OCI-M2 (cell line): ENCODE measurements around the gene SYP.
"Not testable (repeated sequence)": the region's sequence is repeated elsewhere in the genome, so short reads cannot be mapped to it uniquely, and the experiment has no call there.

Source experiments
- DNase-seq: peaks from one replicate; lab custom pipeline; 2025; ENCODE audit not compliant: unreplicated experiment; lab: John Stamatoyannopoulos, UW

Gene SYP

DNA sequence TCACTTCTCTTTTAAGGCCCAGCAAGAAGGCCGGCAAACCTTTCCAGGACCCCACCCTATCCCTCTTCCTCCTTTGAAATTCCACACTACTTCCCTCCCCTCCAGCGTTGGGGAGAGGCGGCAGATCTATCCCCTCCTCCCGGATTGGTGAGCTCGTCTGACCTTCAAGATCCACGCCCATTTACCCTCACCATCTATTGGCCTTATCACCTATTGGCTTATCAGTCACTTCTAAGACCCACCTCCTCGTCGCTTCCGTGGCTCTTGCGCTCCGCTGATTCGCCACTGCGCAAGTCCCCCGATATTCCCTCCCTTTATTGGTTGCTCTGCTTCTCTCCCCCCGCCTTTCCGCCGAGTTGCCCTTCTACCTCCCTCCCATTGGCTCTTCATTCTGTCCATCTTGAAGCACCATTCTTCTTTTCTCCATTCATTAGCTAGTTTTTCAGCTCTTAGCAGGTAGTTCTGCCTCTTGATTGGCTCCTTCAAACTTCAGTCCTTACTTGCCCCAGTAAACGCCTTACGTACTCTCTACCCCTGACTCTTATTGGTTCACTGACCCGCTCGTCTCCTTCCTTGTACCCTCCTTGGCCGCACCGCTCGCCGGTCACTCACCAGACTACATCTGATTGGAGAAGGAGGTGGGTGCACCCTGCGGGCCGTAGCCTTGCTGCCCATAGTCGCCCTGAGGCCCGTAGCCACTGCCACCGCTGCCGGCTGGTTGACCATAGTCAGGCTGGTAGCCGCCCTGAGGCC, 9.0 kb downstream of the SYP start:
- DNase-seq = peak; percentile 97

DNA sequence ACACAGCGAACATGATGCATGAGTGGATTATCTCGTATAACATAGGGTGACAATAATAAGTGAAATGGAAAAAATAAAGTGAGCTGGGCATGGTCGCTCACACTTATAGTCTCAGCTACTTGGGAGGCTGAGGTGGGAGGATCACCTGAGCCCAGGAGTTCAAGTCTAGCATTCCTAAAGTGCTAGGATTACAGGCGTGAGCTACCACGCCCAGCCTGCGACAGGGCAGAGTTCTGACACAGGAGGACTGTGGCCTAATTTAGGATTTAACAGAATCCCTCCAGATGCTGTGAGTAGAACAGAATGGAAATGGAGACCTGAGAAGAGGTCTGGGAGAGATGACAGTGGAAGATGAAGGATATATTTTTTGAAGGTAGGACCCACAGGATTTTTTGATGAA, 10.4 kb downstream of the SYP start:
- DNase-seq = no peak

DNA sequence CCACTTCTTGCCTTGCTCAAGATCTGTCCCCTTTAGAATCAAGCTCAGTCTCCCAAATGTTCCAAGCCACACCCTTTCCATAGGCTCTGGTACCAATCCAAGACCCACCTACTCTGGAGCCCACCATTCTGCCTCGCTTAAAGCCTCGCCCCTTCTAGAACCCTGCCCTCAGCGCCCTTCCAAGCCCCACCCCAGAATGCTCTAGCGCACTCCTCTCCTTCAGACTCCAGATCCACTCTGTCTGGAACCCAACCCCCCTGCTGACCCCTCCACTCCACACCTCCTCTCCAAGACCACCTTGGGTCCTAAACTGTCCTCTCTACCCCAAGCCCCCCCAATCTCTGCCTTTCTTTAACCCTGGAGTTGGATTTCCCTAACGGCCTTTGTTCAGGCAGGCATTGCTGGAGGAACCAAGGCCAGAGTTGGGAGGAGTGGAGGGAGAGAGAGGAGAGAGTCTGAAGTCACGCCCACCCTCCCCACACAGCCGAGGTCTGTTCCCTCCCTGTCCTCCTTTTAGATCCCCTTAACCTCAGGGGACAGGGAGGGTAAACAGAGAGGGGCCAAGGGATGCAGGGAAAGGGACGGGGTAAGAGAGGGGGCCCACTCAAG, 11.4 kb downstream of the SYP start:
- DNase-seq = no peak

DNA sequence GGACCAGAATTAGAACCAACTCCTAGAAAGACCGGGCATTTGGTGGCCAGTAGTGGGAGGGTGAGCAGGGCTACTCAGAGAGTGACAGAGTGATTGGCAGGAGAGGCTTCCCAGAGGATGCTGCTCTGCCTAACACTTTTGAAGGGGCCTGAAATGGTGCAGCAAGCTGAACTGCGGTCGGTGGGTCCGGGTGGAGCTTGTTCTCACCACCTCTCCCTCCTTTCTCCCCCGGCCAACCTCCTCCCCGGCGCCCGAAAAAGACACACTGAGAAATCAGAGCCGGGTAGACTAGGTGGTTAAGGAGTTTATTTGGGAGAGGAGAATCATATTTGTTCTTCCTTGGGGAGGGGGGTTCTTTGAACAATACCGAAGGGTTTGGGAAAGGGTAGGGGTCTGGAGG, 12.5 kb downstream of the SYP start:
- no peak for DNase-seq

DNA sequence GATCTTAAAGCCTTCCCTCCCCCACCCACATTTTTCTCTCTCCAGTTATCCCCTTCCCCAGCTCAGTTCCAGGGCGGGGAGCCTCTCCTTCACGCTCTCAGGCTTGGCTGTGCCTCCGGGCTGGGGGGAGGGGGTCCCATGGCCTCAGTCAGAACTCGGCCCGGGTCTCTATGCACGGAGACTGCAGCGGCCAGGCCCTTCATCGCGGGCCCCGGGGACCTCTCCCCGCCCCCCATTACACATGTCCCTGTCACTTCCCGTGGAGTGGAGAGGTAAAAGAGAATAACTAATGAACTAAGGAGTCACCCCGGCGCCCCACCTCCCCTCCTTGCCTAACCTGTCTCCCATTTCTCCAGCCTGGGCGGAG, 13.0 kb downstream of the SYP start:
- no peak for DNase-seq

DNA sequence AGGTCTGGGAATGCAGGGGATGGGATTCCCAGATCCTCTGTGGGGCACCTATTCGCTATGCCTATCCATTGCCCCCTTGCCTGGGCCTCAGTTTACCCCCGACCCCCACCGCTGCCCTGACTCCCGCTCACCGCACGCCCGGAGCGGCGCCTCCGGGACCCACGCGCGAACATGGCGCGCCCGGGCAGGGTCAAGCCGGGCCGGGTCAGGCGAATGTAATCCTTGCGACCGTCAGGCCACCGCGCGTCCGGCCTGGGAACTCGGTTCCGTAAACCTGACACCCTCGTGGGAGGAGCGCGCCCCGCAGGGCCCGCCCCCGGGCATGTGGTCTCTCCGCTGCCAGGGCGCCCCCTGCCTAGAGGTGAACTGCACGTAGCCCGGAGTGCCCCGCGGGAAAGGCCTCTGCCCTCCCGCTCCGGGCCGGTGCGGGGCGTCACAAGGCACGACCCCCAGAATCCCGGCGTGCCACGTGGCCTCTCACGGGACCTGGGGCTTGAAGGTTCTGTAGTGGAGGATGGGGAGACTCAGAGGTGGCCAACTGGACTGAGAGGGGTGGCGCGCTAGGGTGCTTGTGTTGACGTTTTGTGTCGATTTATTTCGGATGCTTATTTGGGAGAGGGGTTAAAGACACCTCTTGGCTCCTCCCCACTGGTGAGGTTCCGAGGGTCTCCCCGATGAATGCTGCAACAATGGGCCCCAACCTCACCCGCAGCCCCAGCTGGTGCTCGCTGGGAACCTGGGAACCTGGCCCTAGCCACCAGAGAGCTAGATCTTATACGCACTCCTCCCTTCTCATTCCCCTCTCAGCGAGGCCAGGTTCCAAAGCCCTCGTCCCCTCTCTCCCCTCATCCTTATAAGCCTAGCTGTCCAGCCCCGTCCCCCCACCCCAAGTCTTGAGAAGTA, 13.6 kb downstream of the SYP start, which contains the start of gene PRICKLE3:
Gene PRICKLE3 (minus strand): TSS at position 249 of the 903 bp plus-strand sequence. CDS start 76 bp downstream, at position 173.
- no peak for DNase-seq

DNA sequence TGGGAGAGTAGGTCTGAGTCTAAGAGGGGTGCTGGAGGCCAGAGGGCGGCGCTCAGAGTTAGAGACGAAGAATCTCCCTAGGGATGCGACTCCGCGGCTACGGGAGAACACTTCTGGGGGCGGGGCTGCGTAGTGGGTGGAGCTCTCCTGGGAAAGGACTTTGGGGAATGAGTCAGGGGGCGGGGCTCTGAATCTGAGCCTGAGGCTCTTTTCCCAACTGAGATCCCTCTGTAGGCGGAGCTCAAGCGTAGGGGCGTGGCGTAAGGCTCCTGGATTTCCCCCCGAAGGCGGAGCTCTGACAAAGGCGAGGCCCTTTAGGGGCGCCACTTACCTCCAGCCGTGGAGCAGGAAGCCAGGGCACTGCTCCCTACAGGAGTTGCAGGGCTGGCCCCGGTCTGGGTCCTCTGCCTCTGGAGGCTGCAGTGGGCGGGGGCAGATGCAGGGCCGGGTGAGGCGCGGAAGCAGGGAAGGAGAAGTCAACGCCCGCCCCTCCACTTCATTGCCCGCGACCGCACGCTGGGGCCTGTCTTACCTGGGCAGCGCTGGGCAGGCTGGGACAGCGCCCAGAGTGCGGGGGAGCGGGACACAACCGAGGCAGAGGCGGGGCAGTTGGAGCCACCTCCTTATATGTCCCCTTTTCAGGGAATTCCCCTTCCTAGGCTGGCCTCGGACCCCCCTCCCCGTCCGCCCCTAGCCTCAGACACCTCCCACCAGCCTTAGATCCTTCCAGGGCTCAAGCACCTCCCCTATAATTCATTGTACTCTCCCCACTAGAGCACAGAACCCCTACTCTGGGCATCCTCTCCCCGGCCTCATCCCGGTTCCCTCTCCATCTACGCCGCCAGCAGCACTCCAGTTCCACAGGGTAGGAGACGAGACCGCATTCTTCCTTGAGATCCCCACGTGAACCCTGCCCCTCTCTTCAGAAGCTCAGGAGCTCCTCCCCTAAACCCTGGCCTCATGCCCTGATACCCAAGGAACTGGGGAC, 15.4 kb downstream of the SYP start:
- no peak for DNase-seq

DNA sequence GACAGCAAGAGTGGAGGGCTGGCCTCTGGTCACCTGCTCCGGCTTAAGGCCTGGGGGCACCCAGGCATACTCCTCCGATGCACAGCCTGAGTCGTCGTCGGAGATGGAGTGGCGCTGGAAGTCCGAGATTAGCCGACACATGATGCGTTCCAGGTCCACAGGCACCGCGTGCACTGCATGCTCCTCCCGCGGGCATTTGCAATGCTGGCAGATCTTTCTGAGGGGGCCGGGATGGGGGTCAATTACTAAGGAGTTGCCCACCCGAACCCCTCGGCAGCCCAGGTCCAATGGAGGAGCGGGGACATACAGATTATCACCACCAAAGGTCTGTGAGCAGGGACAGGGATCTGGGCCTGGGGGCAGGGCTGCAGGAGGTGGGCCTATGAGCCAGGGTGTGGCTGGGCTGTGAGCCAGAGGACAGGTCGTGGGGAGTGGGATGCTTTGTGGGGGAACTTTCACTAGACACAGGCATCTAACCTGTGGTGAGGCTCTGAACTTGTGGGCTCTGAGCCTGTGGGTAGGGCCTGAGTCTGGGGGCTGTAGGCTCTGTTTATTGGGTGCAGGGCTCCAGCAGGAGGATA, 16.2 kb downstream of the SYP start:
- DNase-seq = no peak

DNA sequence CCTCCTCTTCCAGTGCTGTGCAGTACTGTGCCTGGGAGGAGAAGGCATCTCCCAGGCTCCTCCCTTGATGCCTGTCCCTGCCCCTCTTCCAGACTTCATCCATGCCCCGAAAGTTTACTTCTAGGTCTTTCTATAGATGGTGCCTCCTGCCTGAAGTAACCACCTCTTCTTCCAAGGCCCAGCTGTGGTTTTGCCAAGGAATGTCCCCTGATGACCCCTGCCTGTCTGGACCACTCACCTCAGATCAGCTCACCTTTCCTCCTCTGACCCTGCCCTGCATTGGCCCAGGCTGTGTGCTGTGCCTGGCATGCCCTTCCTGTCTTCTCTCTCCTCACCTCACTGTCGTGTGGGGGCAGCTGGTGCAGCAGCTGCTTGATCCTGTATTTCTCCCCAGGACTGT, 20.6 kb downstream of the SYP start:
- DNase-seq = no peak

DNA sequence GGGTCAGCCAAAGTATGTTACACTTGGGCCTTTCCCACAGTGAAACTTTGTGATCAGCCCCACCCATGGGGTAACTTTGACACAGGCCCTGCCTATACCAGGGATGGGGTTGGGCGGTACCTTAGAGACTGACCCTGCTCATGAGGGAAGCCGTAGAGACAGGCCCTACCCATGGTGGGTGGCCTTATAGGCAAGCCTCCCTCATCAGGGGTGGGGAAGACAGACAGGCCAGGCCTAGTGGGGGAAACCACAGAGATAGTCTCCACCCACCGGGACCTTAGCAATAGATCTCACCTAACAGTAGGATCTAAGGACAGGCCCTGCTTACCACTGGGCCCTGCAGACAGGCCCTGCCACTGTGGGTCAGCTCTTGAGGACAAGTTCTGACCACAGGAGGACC, 21.5 kb downstream of the SYP start:
- no peak for DNase-seq

DNA sequence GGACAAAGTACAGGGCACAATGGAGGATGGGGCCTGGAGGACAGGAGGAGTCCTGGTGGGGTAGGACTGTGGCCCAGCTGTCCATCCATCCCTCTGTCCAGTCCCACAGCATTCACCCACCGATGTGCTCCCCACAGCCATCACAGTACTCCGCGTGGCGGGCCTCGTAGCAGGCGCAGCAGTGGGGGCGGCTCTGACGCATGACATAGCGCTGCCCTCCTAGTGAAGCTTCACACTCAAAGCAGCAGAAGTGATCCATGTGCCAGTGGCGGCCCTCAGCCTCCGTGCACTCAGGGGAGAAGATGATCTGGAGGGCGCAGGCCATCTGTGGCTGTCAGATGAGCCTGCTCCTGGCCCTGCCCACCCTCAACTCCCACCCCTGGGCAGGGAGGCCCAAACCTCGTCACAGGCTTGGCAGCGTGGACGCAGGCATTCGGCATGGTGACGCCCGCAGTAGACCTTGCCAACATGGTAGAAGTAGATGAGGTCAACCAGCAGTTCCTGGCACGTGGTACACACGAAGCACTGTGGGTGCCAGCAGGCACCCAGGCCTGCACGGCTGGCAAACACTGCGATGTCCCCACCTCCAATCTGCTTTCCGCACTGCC, 22.0 kb downstream of the SYP start:
- no peak for DNase-seq

DNA sequence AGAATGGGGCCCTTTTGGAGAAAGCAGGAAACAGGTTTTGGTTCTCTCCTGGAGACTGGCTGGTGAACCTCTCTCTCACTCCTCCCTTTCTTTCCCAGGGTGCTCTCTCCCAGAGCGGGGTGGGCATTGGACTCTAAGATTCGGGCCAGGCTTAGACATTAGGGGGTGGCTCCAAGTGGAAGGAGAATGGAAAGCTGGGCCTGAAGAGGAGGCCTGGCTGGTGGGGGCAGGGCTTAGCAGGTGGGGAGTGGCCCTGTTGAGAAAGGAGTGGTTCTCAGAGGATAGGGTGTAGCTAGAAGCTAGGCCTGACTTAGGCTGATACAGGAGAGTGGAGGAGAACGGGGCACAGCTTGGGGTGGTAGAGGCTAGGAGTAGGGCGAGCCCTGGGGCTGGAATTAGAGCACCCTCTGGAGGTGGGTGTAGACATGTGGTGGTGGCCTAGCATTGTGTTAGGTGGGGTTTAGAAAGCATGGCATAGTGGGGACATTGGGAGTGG, 22.6 kb downstream of the SYP start:
- no peak for DNase-seq

DNA sequence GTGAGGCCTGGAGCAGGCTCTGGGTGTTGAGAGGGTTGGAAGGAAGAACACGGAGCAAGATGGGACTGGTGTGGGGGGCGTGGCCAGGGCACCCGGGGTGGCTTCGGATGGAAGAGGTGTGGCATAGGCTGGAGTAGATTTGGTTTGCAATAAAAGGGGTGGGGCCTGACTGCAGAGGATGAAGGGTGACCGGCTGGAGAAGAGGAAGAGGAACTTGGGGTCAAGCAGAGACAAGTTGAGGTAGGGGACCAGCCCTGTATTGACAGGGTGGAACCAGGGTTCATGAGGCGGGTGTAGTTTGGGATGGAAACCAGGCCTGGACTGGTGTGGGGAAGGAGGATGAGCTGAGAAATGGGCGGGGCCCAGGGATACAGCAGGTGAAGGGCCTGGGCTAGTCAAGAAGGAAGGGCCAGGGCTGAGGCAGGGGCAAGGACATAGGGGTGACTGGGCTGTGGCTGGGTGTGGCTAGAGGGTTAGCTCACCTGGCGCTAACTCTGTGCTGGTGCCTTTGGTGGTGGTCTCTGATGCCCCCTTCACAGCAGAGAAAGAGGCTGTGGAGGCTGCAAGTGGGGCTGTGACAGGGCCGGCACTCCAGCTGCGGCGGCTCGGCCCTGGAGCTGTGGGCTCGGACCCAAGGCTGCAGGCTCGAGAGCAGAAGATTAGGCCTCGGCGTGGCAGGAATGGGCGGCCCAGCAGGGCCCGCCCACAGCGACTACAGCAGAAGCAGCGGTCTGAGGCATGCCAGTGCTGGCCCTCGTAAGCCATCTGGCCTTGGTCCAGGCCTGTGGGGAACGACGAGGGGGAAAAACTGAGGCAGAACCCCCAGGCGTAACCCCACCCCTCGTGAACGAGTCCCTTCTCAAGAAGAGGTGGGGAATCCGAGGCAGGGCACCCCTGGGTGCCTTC, 23.3 kb downstream of the SYP start:
- DNase-seq = no peak

DNA sequence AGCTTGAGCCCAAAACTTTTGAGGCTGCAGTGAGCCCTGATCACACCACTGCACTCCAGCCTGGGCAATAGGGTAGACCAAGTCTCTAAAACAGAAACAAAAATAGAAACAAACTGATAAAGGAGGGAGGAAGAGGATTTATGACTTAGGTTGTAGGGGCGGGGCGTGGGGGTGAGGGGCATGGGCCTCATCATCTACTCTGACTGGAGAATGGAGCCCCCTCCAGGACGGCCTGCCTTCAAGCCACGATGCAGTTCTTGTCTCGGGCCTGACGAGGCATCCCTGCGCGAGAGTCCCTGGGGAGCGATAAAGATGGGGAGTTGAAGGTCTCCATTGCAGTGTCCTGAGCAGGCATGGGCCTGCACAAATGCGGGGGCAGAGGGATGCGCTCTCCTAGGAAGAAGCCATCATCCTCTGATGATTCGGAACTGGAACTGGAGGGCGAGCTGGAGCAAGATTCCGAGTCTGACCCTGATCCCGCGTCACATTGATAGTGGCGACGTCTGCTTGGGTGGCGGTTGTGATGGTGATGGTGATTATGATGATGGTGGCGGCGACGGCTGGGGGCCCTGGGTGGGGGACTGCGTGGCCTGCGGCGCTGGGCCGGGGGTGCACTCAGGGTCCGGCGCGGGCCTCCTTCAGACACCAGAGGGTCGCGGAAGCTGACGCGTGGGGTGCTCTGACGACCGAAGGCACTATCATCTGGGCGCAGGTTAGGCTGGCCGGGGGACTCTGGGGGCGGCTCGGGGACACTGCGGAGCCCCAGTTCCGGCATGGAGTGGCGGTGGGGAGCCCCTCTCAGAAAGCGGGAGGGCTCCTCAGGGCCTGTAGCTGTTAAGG, 24.3 kb downstream of the SYP start:
- no peak for DNase-seq

DNA sequence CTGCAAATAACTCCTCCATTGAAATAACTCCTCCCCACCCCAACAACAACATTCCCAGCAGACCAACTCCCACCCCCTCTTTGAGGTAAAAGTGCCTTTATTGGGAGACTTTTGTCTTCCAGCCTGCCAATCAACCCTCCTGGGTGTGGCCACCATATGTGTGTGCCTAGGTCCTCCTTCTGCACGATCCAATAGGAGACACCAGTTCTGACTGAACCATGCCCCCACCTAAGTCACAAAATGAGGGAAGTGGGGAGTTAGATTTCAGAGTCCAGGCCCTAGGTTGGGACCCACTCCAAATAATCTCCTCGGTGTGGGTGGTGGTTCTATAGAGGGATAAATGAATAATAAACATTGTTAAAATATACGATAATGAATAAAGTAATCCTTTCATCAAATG, 25.3 kb downstream of the SYP start:
- no peak for DNase-seq

DNA sequence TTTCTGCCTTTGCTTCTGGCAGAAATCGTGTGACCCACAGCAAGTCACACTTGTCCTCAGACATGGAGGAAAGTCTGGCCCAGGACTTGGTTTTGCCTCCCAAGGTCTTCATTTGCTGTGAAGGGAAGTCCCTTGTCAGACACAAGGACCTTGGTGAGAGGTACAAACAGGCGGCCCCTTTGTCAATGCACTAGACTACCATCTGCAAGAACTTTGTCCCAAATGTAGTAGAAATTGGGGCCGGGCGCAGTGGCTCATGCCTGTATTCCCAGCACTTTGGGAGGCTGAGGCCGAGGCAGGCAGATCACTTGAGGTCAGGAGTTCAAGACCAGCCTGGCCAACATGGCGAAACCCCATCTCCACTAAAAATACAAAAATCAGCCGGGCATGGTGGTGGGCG, 26.4 kb downstream of the SYP start:
- not testable (repeated sequence) for DNase-seq

DNA sequence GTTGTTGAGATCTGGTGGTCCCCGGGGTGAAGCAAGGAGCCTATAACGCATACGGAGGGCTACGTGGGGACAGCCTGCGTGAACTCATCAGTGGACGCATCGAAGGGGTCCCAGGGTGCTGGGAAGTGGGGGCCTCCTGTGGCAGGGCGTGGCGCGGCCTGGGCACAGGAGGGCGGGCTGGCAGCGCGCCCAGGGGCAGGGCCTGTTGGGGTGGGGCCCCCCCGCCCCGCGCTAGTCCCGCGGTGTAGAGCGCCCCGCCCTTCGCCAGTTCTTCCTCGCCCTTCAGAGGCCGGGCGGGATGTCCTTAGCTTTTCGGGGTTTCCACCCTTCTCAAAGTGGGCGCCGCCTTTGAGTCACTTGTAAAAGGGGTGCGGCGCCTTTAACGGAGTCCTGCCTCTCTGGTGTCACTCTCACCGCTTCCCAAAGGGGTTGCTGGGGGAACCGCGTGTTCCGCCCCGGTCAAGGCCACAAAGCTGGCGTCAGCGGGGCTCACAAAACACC, 27.7 kb downstream of the SYP start:
- DNase-seq = no peak
